Keratinocyte (primary cell): ENCODE results near the gene MLLT6. TPM values are rescaled to one million over a fixed set of nuclear protein-coding genes. Genes with fewer than 3 reads are reported as not detected.

Source experiments
- DNase-seq: peaks from one replicate; pipeline ENCODE4 v3.0.0-alpha.2; 2011; ENCODE audit warnings: low read depth, missing footprints, low spot score
- FAIRE-seq: peaks from 2 replicates; lab custom pipeline; 2011; peaks lifted over from hg19 to GRCh38; lab: Jason Lieb, UNC
- H2AFZ ChIP-seq: 2 replicates; pipeline ENCODE4 v1.6.0; 2012; ENCODE audit warnings: low read length, control low read depth, inconsistent platforms; ENCODE audit not compliant: control insufficient read depth
- H3K27ac ChIP-seq: 2 replicates; pipeline ENCODE4 v1.5.1; 2011; ENCODE audit warnings: low read length; ENCODE audit not compliant: control insufficient read depth, insufficient read depth
- H3K27me3 ChIP-seq: 3 replicates; pipeline ENCODE4 v1.6.0; 2011; ENCODE audit warnings: low read length; ENCODE audit not compliant: control insufficient read depth, insufficient read depth; ENCODE audit errors: extremely low read depth
- H3K36me3 ChIP-seq, 2 experiments: 2 replicates in 1 of 2; 3 replicates in 1 of 2; pipeline ENCODE4 v1.5.1; 2011; ENCODE audit warnings: low read length in 2 of 2, mild to moderate bottlenecking in 1 of 2; ENCODE audit not compliant: control insufficient read depth in 2 of 2, insufficient read depth in 2 of 2; ENCODE audit errors: extremely low read depth in 1 of 2
- H3K4me1 ChIP-seq: 3 replicates; pipeline ENCODE4 v1.5.1; 2011; ENCODE audit warnings: low read length; ENCODE audit not compliant: control insufficient read depth, insufficient read depth; ENCODE audit errors: extremely low read depth
- H3K4me2 ChIP-seq: 3 replicates; pipeline ENCODE4 v1.6.0; 2011; ENCODE audit warnings: low read depth, low read length; ENCODE audit not compliant: control insufficient read depth, insufficient read depth; ENCODE audit errors: extremely low read depth
- H3K4me3 ChIP-seq, 3 experiments: fragments of 200-600 bp in 1 of 3; sonication (generic) in 1 of 3; 2 replicates in 2 of 3; 3 replicates in 1 of 3; pipeline ENCODE4 v1.5.1; 2011 to 2016; ENCODE audit warnings: low read length in 3 of 3, mild to moderate bottlenecking in 3 of 3, control low read depth in 2 of 3, inconsistent platforms in 1 of 3, low read depth in 1 of 3, mixed read lengths in 1 of 3, mixed run types in 1 of 3, moderate library complexity in 1 of 3; ENCODE audit not compliant: control insufficient read depth in 2 of 3, insufficient read depth in 2 of 3; ENCODE audit errors: extremely low read depth in 1 of 3
- H3K79me2 ChIP-seq: 2 replicates; pipeline ENCODE4 v1.6.0; 2012; ENCODE audit warnings: low read length; ENCODE audit not compliant: control insufficient read depth, insufficient read depth
- H3K9ac ChIP-seq: 3 replicates; pipeline ENCODE4 v1.6.0; 2011; ENCODE audit warnings: low read length; ENCODE audit not compliant: control insufficient read depth, insufficient read depth; ENCODE audit errors: extremely low read depth
- H3K9me1 ChIP-seq: 3 replicates; pipeline ENCODE4 v1.6.0; 2011; ENCODE audit warnings: low read length; ENCODE audit not compliant: control insufficient read depth, insufficient read depth; ENCODE audit errors: extremely low read depth
- H3K9me3 ChIP-seq: 2 replicates; pipeline ENCODE4 v1.5.1; 2012; ENCODE audit warnings: low read depth, low read length; ENCODE audit not compliant: control insufficient read depth
- H4K20me1 ChIP-seq: 3 replicates; pipeline ENCODE4 v1.6.0; 2011; ENCODE audit warnings: low read length; ENCODE audit not compliant: control insufficient read depth, insufficient read depth; ENCODE audit errors: extremely low read depth
- CTCF ChIP-seq, 3 experiments: IDR thresholded peaks in 1 of 3; conservative IDR thresholded peaks in 1 of 3; optimal IDR thresholded peaks in 1 of 3; 2 replicates in 2 of 3; 3 replicates in 1 of 3; pipeline versions ENCODE3 to v1.5.1; 2011; ENCODE audit warnings: low read length in 3 of 3, mild to moderate bottlenecking in 3 of 3, moderate library complexity in 2 of 3, control low read depth in 1 of 3, inconsistent platforms in 1 of 3; ENCODE audit not compliant: insufficient read depth in 2 of 3; ENCODE audit errors: extremely low read depth in 1 of 3
- EZH2 ChIP-seq: IDR thresholded peaks from one replicate; pipeline ENCODE4 v1.6.1; 2012; ENCODE audit warnings: inconsistent platforms, mild to moderate bottlenecking, low read length, moderate library complexity
- dilution Hi-C: fragments of 300-500 bp; cut with MboI; formaldehyde crosslinking; loops from one replicate; pipeline ENCODE4 v1.7.0; 2020; ENCODE audit warnings: low sequenced_read_pairs; ENCODE audit not compliant: extremely low pct_ligation_motif_present
- polyA plus RNA-seq, 5 experiments: library from polyadenylated mRNA; depleted of rRNA in 3 of 5; stranded (reverse) in 3 of 5; stranded (forward) in 1 of 5; unstranded in 1 of 5; fragments of >200 nt; gene quantifications; 1 replicate in 1 of 5; 2 replicates in 3 of 5; 3 replicates in 1 of 5; pipeline versions ENCODE4 v1.2.1 to v1.2.3, GENCODE V29; 2011 to 2012; ENCODE audit warnings: missing spikeins in 2 of 5, low read depth in 1 of 5, low replicate concordance in 1 of 5

MLLT6 gene
- polyA plus RNA-seq, 1 donor (not counting 4 experiments of a cell fraction or from before 2014, with no cell fraction given) = 17.4 TPM

- FAIRE-seq (no peak), DNase-seq (no peak)
- Histone ChIP-seq H3K9me1 (no peaks in the 10 kb centered on the region), H3K4me2 (peak within 1 kb of the TSS; percentile 88), H3K9me3 (no peaks in the 10 kb centered on the region), H3K4me3 (peak within 1 kb of the TSS; percentile 83 to 99 (median 95)), H4K20me1 (no peaks in the 10 kb centered on the region), H3K36me3 (peaks cover 15 to 23% of the 10 kb centered on the region in 2 experiments), H3K27me3 (no peaks in the 10 kb centered on the region), H3K79me2 (peaks cover 13% of the 10 kb centered on the region), H3K27ac (peak within 1 kb of the TSS; percentile 61), H2AFZ (peak within 1 kb of the TSS; percentile 84), H3K9ac (peak within 1 kb of the TSS; percentile 86), H3K4me1 (peaks cover 14% of the 10 kb centered on the region)
- TF ChIP-seq EZH2 = no peak
- TF ChIP-seq CTCF (optimal IDR thresholded peaks at IDR 0.05 in 1 of 3, IDR thresholded peaks at IDR 0.05 in 1 of 3, conservative IDR thresholded peaks at IDR 0.05 in 1 of 3; ENCODE audit: extremely low read depth in 1 of 3, insufficient read depth in 2 of 3, low read length in 3 of 3) = peak; percentile 32 to 80 (median 33)
- dilution Hi-C loops = no loop called here
These were observed 24.9 kb downstream of the MLLT6 start, which contains the start of gene CISD3 for GRCh38 chr17:38729886-38730525. CISD3 (plus strand) TSS chr17:38730341; CDS start chr17:38730359, 18 bp downstream.

DNA sequence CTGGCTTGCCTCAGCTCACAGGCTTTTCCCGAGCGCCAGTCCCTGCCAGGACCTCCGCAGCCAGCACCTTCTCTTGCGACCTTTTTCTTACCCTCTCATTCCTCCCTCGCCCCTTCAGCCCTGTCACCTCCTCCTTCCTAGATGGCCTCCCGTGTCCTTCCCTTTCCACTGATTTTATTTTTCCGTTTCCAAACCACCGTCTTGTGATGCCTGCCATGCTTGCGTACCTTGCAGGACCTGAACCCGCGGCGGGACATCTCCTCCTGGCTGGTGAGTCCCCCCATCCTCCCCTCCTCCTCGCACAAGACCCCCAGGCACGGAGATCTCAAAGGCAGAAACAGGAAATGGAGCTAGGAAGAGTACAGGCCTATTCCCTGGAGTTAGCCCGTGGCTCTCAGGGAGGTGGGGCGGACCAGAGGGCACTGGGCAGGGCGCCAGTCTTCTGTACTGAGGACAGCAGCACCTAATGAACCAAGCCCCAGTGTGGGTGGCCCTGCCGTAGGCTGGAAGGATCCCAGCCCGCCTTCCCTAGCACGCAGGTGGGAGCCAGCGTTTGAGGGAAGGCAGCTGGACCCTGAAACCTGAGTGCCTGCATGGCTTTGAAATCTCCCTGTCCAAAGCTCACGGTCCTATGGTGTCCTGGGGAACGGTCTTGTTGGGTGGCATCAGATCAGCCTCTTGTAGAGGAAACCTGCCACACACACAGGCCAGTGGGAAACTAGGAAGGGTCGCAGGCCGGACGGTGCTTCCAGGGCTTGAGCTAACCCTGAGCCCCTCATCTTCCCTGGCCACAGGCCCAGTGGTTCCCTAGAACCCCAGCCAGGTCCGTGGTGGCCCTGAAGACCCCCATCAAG lies 25.7 kb downstream of the MLLT6 start:
- TF ChIP-seq CTCF (optimal IDR thresholded peaks at IDR 0.05 in 1 of 3, IDR thresholded peaks at IDR 0.05 in 1 of 3, conservative IDR thresholded peaks at IDR 0.05 in 1 of 3; ENCODE audit: extremely low read depth in 1 of 3, insufficient read depth in 2 of 3, low read length in 3 of 3) (no peak), EZH2 (no peak)
- Histone ChIP-seq H3K27ac (peak overlapping the region; percentile 61), H3K9me3 (no peaks in the 10 kb centered on the region), H3K4me3 (peak overlapping the region; percentile 83 to 99 (median 95)), H3K9ac (peak overlapping the region; percentile 86), H3K4me1 (peaks cover 14% of the 10 kb centered on the region), H3K79me2 (peaks cover 13% of the 10 kb centered on the region), H3K4me2 (peak overlapping the region; percentile 88), H3K27me3 (no peaks in the 10 kb centered on the region), H2AFZ (peak overlapping the region; percentile 84), H3K36me3 (peaks cover 14 to 23% of the 10 kb centered on the region in 2 experiments), H3K9me1 (no peaks in the 10 kb centered on the region), H4K20me1 (no peaks in the 10 kb centered on the region)
- DNase-seq (no peak), FAIRE-seq (no peak)
- dilution Hi-C loops = no loop called here
